ENCODE data around the gene EPC2.

DNA sequence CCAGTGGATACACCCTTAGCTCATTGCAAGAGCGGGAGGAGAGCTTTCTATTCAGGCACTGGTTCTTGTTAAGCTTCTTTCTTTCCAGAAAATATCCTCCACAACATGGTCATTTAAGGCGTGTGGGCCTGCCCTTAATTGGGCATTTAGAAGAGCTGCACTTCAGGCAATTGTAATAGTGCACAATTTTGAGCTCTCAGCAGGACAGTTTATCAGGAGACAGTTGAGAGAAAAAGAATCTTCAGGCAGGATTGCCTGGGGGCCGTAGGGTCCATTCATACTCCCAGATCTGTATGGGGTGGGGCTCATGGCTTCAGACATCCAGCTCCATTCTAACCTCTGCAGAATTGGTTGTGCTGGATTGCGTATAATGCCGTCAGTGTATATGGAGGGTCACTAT lies 6.0 kb upstream of the EPC2 start:
- no peak for TF ChIP-seq CREM (CRISPR knock-in tag; IDR thresholded peaks at IDR 0.05)
- TF ChIP-seq, protein P1, sequence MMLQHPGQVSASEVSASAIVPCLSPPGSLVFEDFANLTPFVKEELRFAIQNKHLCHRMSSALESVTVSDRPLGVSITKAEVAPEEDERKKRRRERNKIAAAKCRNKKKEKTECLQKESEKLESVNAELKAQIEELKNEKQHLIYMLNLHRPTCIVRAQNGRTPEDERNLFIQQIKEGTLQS (CRISPR knock-in tag; conservative IDR thresholded peaks at IDR 0.05): no peak
- TF ChIP-seq, protein P2, sequence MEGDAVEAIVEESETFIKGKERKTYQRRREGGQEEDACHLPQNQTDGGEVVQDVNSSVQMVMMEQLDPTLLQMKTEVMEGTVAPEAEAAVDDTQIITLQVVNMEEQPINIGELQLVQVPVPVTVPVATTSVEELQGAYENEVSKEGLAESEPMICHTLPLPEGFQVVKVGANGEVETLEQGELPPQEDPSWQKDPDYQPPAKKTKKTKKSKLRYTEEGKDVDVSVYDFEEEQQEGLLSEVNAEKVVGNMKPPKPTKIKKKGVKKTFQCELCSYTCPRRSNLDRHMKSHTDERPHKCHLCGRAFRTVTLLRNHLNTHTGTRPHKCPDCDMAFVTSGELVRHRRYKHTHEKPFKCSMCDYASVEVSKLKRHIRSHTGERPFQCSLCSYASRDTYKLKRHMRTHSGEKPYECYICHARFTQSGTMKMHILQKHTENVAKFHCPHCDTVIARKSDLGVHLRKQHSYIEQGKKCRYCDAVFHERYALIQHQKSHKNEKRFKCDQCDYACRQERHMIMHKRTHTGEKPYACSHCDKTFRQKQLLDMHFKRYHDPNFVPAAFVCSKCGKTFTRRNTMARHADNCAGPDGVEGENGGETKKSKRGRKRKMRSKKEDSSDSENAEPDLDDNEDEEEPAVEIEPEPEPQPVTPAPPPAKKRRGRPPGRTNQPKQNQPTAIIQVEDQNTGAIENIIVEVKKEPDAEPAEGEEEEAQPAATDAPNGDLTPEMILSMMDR (IDR thresholded peaks at IDR 0.05): no peak

Measured in WTC11 (cell line).